Heart right ventricle (tissue), 16 donors: ENCODE results near the gene PCDHGA11. TPM values are rescaled to one million over a fixed set of nuclear protein-coding genes. Genes with fewer than 3 reads are reported as not detected.

Experiments
- ATAC-seq, 8 donors: fragments of 200-7000 bp; cut with Tn5 transposase; one replicate each; pipeline ENCODE4 v1.9.1; 2020; ENCODE audit warnings: mild to moderate bottlenecking in 8 of 8, moderate library complexity in 8 of 8, moderate number of reproducible peaks in 1 of 8
- DNase-seq, 2 donors: peaks; one replicate each; pipeline ENCODE4 v3.0.0-alpha.2; 2020
- H3K27ac ChIP-seq, 10 donors: fragments of 200-600 bp; sonication (generic) in 2 of 10; one replicate each; pipeline versions ENCODE4 v1.5.0 to v1.8.0; 2020 to 2022; ENCODE audit warnings: mild to moderate bottlenecking in 3 of 10
- H3K27me3 ChIP-seq, 7 donors: fragments of 200-600 bp; one replicate each; pipeline ENCODE4 v1.8.0; 2021 to 2022; ENCODE audit warnings: mild to moderate bottlenecking in 2 of 7
- H3K36me3 ChIP-seq, 9 donors: fragments of 200-600 bp; sonication (generic) in 1 of 9; one replicate each; pipeline versions ENCODE4 v1.5.0 to v1.8.0; 2020 to 2022; ENCODE audit warnings: mild to moderate bottlenecking in 2 of 9
- H3K4me1 ChIP-seq, 9 donors: fragments of 200-600 bp; sonication (generic) in 1 of 9; one replicate each; pipeline versions ENCODE4 v1.5.0 to v1.8.0; 2020 to 2022; ENCODE audit warnings: mild to moderate bottlenecking in 4 of 9
- H3K4me3 ChIP-seq, 10 donors: fragments of 200-600 bp; sonication (generic) in 2 of 10; one replicate each; pipeline versions ENCODE4 v1.5.0 to v1.8.0; 2020 to 2022; ENCODE audit warnings: mild to moderate bottlenecking in 7 of 10, moderate library complexity in 2 of 10
- H3K9me3 ChIP-seq, 11 donors: fragments of 200-600 bp in 10 of 11; sonication (generic) in 2 of 11; one replicate each; pipeline versions ENCODE4 v1.5.0 to v1.8.0; 2013 to 2022; ENCODE audit warnings: mild to moderate bottlenecking in 2 of 11, control low read depth in 1 of 11, moderate library complexity in 1 of 11
- WGBS, 2 donors: extraction: QIAGEN DNeasy Blood & Tissue Kit; methylation state at CpG; one replicate each; pipeline ENCODE4 v1.1.7; 2013; ENCODE audit warnings: inconsistent platforms in 1 of 2; 5-methylcytosine and 5-hydroxymethylcytosine counted together
- intact Hi-C, 10 donors: fragments of 100-400 bp; cut with DNase I; formaldehyde crosslinking; loops; one replicate each; pipeline versions ENCODE4 v1.11.1 to v1.14.2; 2022
- polyA plus RNA-seq, 2 donors: library from polyadenylated mRNA; stranded (reverse); fragments of 200-250 nt; gene quantifications; one replicate each; pipeline ENCODE4 v1.2.3, GENCODE V29; 2013
- total RNA-seq, 10 donors: library from RNA; stranded (reverse); fragmentation: NEBNext Ultra II Directional in 3 of 10; extraction: Animal tissue kit (Norgen Biotek cat#: 25700) in 3 of 10; gene quantifications; one replicate each; pipeline versions ENCODE4 v1.2.1 to v1.2.4, GENCODE V29; 2021 to 2023
- TF ChIP-seq, protein P1 (sequence below), 9 donors: fragments of 200-600 bp; sonication (generic) in 2 of 9; IDR thresholded peaks; one replicate each; pipeline versions ENCODE4 v1.5.0 to v1.8.0; 2021 to 2022; ENCODE audit warnings: antibody characterized with exemption in 9 of 9, mild to moderate bottlenecking in 5 of 9, moderate library complexity in 1 of 9
- donor health status: Arrhythmogenic right ventricular cardiomyopathy.
- donor health status: ischemic (EF 13 %, LVEDD 7.1; RV severe dilation, severe dysfunction).
- donor health status: healthy with polysubstance abuse.
- donor health status: DM: no; HTN: yes; CAD: no.
- donor health status: DM: no; HTN: no; CAD: no.
- donor health status: ischemic (EF 25% LVEDD 6.9; RV normal size, moderate dysfunction).
- donor health status: ischemic (EF 25% LVEDD 5.7; RV mildly dilated, moderate dysfunction).
- donor health status: healthy.
- donor health status: DM: yes; HTN: yes; CAD: no.
- donor health status: Ischemic cardiomyopathy.
- donor health status: ischemic (EF 35%, LVEDD 5.7; RV mildly dilated, moderate dysfunction).
- donor health status: nonischemic (EF 11% LVEDD 7.7; RV severe dilation, severe dysfunction).
- donor health status: DM: yes; HTN: yes; CAD: no.
- donor health status: PGD.
- donor health status: ischemic (EF 29% LVEDD 5.4; RV normal size, mild dysfunction).
- donor health status: nonischemic (EF 23%, LVEDD 6.1; RV moderate dilation, normal function).

PCDHGA11 gene
- total and polyA plus RNA-seq, 12 donors, result 0.74 to 8.5 (median 5.4) TPM

GRCh38 chr5:141465351-141465750 lies 44.5 kb downstream of the PCDHGA11 start:
- Histone ChIP-seq H3K4me1 (peaks cover 0 to 3% (median 0%) of the 10 kb centered on the region in 9 donors), H3K27me3 (no peaks in the 10 kb centered on the region), H3K36me3 (peaks cover 0 to 26% (median 0%) of the 10 kb centered on the region in 9 donors), H3K9me3 (peaks cover 0 to 15% (median 0%) of the 10 kb centered on the region in 11 donors), H3K27ac (no peak overlapping the region), H3K4me3 (no peak overlapping the region)
- TF ChIP-seq, protein P1, sequence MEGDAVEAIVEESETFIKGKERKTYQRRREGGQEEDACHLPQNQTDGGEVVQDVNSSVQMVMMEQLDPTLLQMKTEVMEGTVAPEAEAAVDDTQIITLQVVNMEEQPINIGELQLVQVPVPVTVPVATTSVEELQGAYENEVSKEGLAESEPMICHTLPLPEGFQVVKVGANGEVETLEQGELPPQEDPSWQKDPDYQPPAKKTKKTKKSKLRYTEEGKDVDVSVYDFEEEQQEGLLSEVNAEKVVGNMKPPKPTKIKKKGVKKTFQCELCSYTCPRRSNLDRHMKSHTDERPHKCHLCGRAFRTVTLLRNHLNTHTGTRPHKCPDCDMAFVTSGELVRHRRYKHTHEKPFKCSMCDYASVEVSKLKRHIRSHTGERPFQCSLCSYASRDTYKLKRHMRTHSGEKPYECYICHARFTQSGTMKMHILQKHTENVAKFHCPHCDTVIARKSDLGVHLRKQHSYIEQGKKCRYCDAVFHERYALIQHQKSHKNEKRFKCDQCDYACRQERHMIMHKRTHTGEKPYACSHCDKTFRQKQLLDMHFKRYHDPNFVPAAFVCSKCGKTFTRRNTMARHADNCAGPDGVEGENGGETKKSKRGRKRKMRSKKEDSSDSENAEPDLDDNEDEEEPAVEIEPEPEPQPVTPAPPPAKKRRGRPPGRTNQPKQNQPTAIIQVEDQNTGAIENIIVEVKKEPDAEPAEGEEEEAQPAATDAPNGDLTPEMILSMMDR (IDR thresholded peaks at IDR 0.05), result no peak
- ATAC-seq, result no peak
- intact Hi-C loops, result no loop called here
- 97 to 99% methylated on average over 3 of the region's 3 CpGs for WGBS, 2 donors
- no peak for DNase-seq

Other genes with a start within 250 kb of the PCDHGA11 start
Only the 30 nearest of the 37 such genes appear.
- gene PCDHB12, start 212.3 kb upstream of the PCDHGA11 start, total RNA-seq, result 1 to 10 TPM in 6 of 10 donors, under 1 TPM in 4; 0.79 to 1.7 (median 1.1) TPM
- gene PCDHB12, start 212.3 kb upstream of the PCDHGA11 start, polyA plus RNA-seq, result under 1 TPM; 0.51 to 0.58 TPM
- gene PCDHB13, start 207.1 kb upstream of the PCDHGA11 start, total RNA-seq, result 1 to 10 TPM; 2.7 to 5.4 (median 3.6) TPM
- gene PCDHB13, start 207.1 kb upstream of the PCDHGA11 start, polyA plus RNA-seq, result 1 to 10 TPM; 1.0 to 1.3 TPM
- gene PCDHB14, start 197.7 kb upstream of the PCDHGA11 start, total RNA-seq, result 1 to 10 TPM; 1.4 to 9.0 (median 4.2) TPM
- 1 to 10 TPM; 1.2 to 2.2 TPM for gene PCDHB14, start 197.7 kb upstream of the PCDHGA11 start, polyA plus RNA-seq
- 10 to 100 TPM in 2 of 10 donors, 1 to 10 TPM in 8; 3.3 to 10.5 (median 5.2) TPM for gene PCDHB15, start 175.7 kb upstream of the PCDHGA11 start, total RNA-seq
- 1 to 10 TPM; 2.3 to 3.4 TPM for gene PCDHB15, start 175.7 kb upstream of the PCDHGA11 start, polyA plus RNA-seq
- under 1 TPM in 2 of 10 donors, not detected in 8; 0.28 TPM for gene SLC25A2, start 117.0 kb upstream of the PCDHGA11 start, total RNA-seq
- gene SLC25A2, start 117.0 kb upstream of the PCDHGA11 start, polyA plus RNA-seq, result under 1 TPM in 1 of 2 donors, not detected in 1; 0.22 TPM
- 100 to 1,000 TPM in 8 of 10 donors, 10 to 100 TPM in 2; 93.4 to 111 (median 107) TPM for gene TAF7, start 100.3 kb upstream of the PCDHGA11 start, total RNA-seq
- gene TAF7, start 100.3 kb upstream of the PCDHGA11 start, polyA plus RNA-seq, result 10 to 100 TPM; 33.1 to 89.9 TPM
- 1 to 10 TPM; 2.1 to 5.0 (median 2.8) TPM for gene PCDHGA1, start 90.5 kb upstream of the PCDHGA11 start, total RNA-seq
- gene PCDHGA1, start 90.5 kb upstream of the PCDHGA11 start, polyA plus RNA-seq, result 1 to 10 TPM in 1 of 2 donors, under 1 TPM in 1; 0.57 to 1.5 TPM
- gene PCDHGA2, start 82.3 kb upstream of the PCDHGA11 start, total RNA-seq, result 10 to 100 TPM in 6 of 10 donors, 1 to 10 TPM in 4; 7.0 to 15.3 (median 12.2) TPM
- 1 to 10 TPM; 1.6 to 2.0 TPM for gene PCDHGA2, start 82.3 kb upstream of the PCDHGA11 start, polyA plus RNA-seq
- 10 to 100 TPM; 10.0 to 21.0 (median 15.2) TPM for gene PCDHGA3, start 77.2 kb upstream of the PCDHGA11 start, total RNA-seq
- 1 to 10 TPM; 1.3 to 7.5 TPM for gene PCDHGA3, start 77.2 kb upstream of the PCDHGA11 start, polyA plus RNA-seq
- 10 to 100 TPM in 3 of 10 donors, 1 to 10 TPM in 7; 5.2 to 13.2 (median 9.0) TPM for gene PCDHGB1, start 71.0 kb upstream of the PCDHGA11 start, total RNA-seq
- gene PCDHGB1, start 71.0 kb upstream of the PCDHGA11 start, polyA plus RNA-seq, result 1 to 10 TPM in 1 of 2 donors, under 1 TPM in 1; 0.19 to 7.2 TPM
- gene PCDHGA4, start 66.0 kb upstream of the PCDHGA11 start, total RNA-seq, result 10 to 100 TPM in 8 of 10 donors, 1 to 10 TPM in 2; 7.4 to 16.0 (median 10.5) TPM
- 1 to 10 TPM in 1 of 2 donors, under 1 TPM in 1; 0.70 to 4.8 TPM for gene PCDHGA4, start 66.0 kb upstream of the PCDHGA11 start, polyA plus RNA-seq
- 10 to 100 TPM in 7 of 10 donors, 1 to 10 TPM in 3; 8.2 to 17.0 (median 11.5) TPM for gene PCDHGB2, start 61.1 kb upstream of the PCDHGA11 start, total RNA-seq
- 1 to 10 TPM in 1 of 2 donors, under 1 TPM in 1; 0.64 to 5.2 TPM for gene PCDHGB2, start 61.1 kb upstream of the PCDHGA11 start, polyA plus RNA-seq
- 1 to 10 TPM; 5.5 to 9.7 (median 7.1) TPM for gene PCDHGA5, start 56.9 kb upstream of the PCDHGA11 start, total RNA-seq
- gene PCDHGA5, start 56.9 kb upstream of the PCDHGA11 start, polyA plus RNA-seq, result 1 to 10 TPM in 1 of 2 donors, under 1 TPM in 1; 0.59 to 5.3 TPM
- gene PCDHGB3, start 50.8 kb upstream of the PCDHGA11 start, total RNA-seq, result 10 to 100 TPM in 3 of 10 donors, 1 to 10 TPM in 7; 7.0 to 14.0 (median 9.3) TPM
- 1 to 10 TPM in 1 of 2 donors, under 1 TPM in 1; 0.39 to 5.1 TPM for gene PCDHGB3, start 50.8 kb upstream of the PCDHGA11 start, polyA plus RNA-seq
- gene PCDHGA6, start 47.2 kb upstream of the PCDHGA11 start, total RNA-seq, result 10 to 100 TPM in 1 of 10 donors, 1 to 10 TPM in 9; 5.4 to 10.6 (median 8.1) TPM
- 1 to 10 TPM; 1.2 to 9.4 TPM for gene PCDHGA6, start 47.2 kb upstream of the PCDHGA11 start, polyA plus RNA-seq
- gene PCDHGA7, start 38.3 kb upstream of the PCDHGA11 start, total RNA-seq, result 10 to 100 TPM in 1 of 10 donors, 1 to 10 TPM in 9; 5.9 to 11.5 (median 8.1) TPM
- gene PCDHGA7, start 38.3 kb upstream of the PCDHGA11 start, polyA plus RNA-seq, result 1 to 10 TPM in 1 of 2 donors, under 1 TPM in 1; 0.54 to 6.4 TPM
- gene PCDHGB4, start 33.4 kb upstream of the PCDHGA11 start, total RNA-seq, result 10 to 100 TPM in 1 of 10 donors, 1 to 10 TPM in 9; 5.1 to 10.9 (median 7.3) TPM
- gene PCDHGB4, start 33.4 kb upstream of the PCDHGA11 start, polyA plus RNA-seq, result 1 to 10 TPM in 1 of 2 donors, under 1 TPM in 1; 0.96 to 3.3 TPM
- 10 to 100 TPM in 1 of 10 donors, 1 to 10 TPM in 9; 7.2 to 11.2 (median 8.7) TPM for gene PCDHGA8, start 28.4 kb upstream of the PCDHGA11 start, total RNA-seq
- gene PCDHGA8, start 28.4 kb upstream of the PCDHGA11 start, polyA plus RNA-seq, result 1 to 10 TPM in 1 of 2 donors, under 1 TPM in 1; 0.28 to 3.7 TPM
- 10 to 100 TPM in 2 of 10 donors, 1 to 10 TPM in 8; 6.6 to 12.1 (median 8.2) TPM for gene PCDHGB5, start 23.1 kb upstream of the PCDHGA11 start, total RNA-seq
- 1 to 10 TPM; 1.6 to 3.8 TPM for gene PCDHGB5, start 23.1 kb upstream of the PCDHGA11 start, polyA plus RNA-seq
- 1 to 10 TPM; 4.0 to 8.3 (median 6.0) TPM for gene PCDHGA9, start 18.3 kb upstream of the PCDHGA11 start, total RNA-seq
- 1 to 10 TPM in 1 of 2 donors, under 1 TPM in 1; 0.55 to 7.1 TPM for gene PCDHGA9, start 18.3 kb upstream of the PCDHGA11 start, polyA plus RNA-seq
- 10 to 100 TPM in 1 of 10 donors, 1 to 10 TPM in 9; 4.6 to 10.2 (median 6.6) TPM for gene PCDHGB6, start 13.0 kb upstream of the PCDHGA11 start, total RNA-seq
- 1 to 10 TPM; 1.1 to 5.8 TPM for gene PCDHGB6, start 13.0 kb upstream of the PCDHGA11 start, polyA plus RNA-seq
- gene PCDHGA10, start 8.1 kb upstream of the PCDHGA11 start, total RNA-seq, result 1 to 10 TPM; 4.3 to 7.8 (median 6.7) TPM
- 1 to 10 TPM in 1 of 2 donors, under 1 TPM in 1; 0.52 to 3.4 TPM for gene PCDHGA10, start 8.1 kb upstream of the PCDHGA11 start, polyA plus RNA-seq
- 10 to 100 TPM in 8 of 10 donors, 1 to 10 TPM in 2; 5.9 to 12.6 (median 10.5) TPM for gene PCDHGB7, start 3.4 kb upstream of the PCDHGA11 start, total RNA-seq
- 1 to 10 TPM; 1.9 to 5.6 TPM for gene PCDHGB7, start 3.4 kb upstream of the PCDHGA11 start, polyA plus RNA-seq
- 1 to 10 TPM; 5.4 to 9.2 (median 6.1) TPM for gene PCDHGA12, start 9.5 kb downstream of the PCDHGA11 start, total RNA-seq
- 1 to 10 TPM; 1.6 to 5.3 TPM for gene PCDHGA12, start 9.5 kb downstream of the PCDHGA11 start, polyA plus RNA-seq
- 10 to 100 TPM; 12.8 to 19.5 (median 15.9) TPM for gene PCDHGC3, start 54.9 kb downstream of the PCDHGA11 start, total RNA-seq
- gene PCDHGC3, start 54.9 kb downstream of the PCDHGA11 start, polyA plus RNA-seq, result 10 to 100 TPM; 43.4 to 48.6 TPM
- gene PCDHGC4, start 64.0 kb downstream of the PCDHGA11 start, total RNA-seq, result 1 to 10 TPM; 1.7 to 4.3 (median 3.1) TPM
- 1 to 10 TPM in 1 of 2 donors, under 1 TPM in 1; 0.12 to 5.0 TPM for gene PCDHGC4, start 64.0 kb downstream of the PCDHGA11 start, polyA plus RNA-seq
- 1 to 10 TPM; 2.2 to 4.9 (median 3.3) TPM for gene PCDHGC5, start 68.0 kb downstream of the PCDHGA11 start, total RNA-seq
- gene PCDHGC5, start 68.0 kb downstream of the PCDHGA11 start, polyA plus RNA-seq, result 10 to 100 TPM in 1 of 2 donors, under 1 TPM in 1; 0.38 to 10.2 TPM
- 10 to 100 TPM; 27.3 to 93.2 (median 46.9) TPM for gene DIAPH1, start 197.9 kb downstream of the PCDHGA11 start, total RNA-seq
- 10 to 100 TPM; 28.4 to 48.6 TPM for gene DIAPH1, start 197.9 kb downstream of the PCDHGA11 start, polyA plus RNA-seq
- gene HDAC3, start 215.8 kb downstream of the PCDHGA11 start, total RNA-seq, result 10 to 100 TPM; 30.9 to 43.0 (median 32.7) TPM
- 10 to 100 TPM; 27.7 to 38.2 TPM for gene HDAC3, start 215.8 kb downstream of the PCDHGA11 start, polyA plus RNA-seq
- gene RELL2, start 215.9 kb downstream of the PCDHGA11 start, total RNA-seq, result 1 to 10 TPM in 2 of 10 donors, under 1 TPM in 8; 0.33 to 1.3 (median 0.51) TPM
- 1 to 10 TPM; 2.6 to 3.2 TPM for gene RELL2, start 215.9 kb downstream of the PCDHGA11 start, polyA plus RNA-seq